HG03045 (cell line): ENCODE results near the gene TUBGCP2.
"Not testable (repeated sequence)": the region's sequence is repeated elsewhere in the genome, so short reads cannot be mapped to it uniquely, and the experiment has no call there.

Experiments
- ATAC-seq: cut with Tn5 transposase; IDR thresholded peaks from one replicate; pipeline ENCODE4 v1.9.1; 2021; ENCODE audit warnings: mild to moderate bottlenecking, moderate library complexity; ENCODE audit not compliant: unreplicated experiment

TUBGCP2 gene

GRCh38 chr10:133325440-133326222 lies 17.0 kb upstream of the TUBGCP2 start:
- no peak for ATAC-seq

DNA sequence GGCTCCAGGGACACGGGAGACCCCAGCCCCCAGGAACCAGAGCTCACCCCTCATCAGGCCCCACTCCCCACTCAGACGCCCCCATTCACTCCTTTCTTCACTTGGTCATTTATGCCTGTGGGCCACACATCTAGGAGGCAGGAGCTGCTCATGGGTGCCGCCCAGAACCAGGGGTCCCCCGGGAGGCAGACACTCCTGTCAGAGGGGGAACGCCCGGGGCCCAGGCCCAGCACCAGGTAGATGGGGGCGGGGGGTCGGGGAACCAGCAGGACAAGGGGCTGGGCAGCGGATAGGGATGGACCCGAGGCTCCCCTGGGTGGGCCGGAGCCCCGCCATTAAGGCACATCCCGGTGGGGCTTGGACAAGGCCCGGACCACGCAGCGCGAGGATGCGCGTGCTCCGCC lies 16.2 kb upstream of the TUBGCP2 start:
- ATAC-seq = no peak

DNA sequence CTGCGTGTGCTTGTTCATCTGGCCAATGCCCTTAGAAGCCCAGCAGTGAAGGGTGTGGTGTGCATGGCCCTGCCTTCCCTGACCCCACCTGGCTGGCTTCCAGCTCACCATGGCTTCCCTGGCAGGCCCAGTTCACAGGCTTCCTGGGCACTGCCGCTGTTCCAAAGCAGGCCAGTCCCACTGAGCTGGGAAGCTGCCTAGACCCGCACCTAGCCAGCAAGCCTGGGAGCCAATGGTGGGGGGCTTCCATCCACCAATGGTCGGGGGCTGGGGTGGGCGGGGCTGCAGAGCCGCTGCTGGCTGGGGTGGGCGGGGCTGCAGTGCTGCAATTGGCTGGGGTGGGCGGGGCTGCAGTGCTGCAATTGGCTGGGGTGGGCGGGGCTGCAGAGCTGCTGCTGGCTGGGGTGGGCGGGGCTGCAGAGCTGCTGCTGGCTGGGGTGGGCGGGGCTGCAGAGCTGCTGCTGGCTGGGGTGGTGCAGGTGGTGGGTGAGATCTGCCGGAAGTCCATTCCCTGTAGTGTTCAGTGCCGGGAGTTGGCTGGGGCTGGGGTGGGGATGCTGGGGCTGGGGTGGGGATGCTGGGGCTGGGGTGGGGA lies 15.6 kb upstream of the TUBGCP2 start:
- no peak for ATAC-seq

GRCh38 chr10:133322064-133322709 lies 13.5 kb upstream of the TUBGCP2 start:
- not testable (repeated sequence) for ATAC-seq

DNA sequence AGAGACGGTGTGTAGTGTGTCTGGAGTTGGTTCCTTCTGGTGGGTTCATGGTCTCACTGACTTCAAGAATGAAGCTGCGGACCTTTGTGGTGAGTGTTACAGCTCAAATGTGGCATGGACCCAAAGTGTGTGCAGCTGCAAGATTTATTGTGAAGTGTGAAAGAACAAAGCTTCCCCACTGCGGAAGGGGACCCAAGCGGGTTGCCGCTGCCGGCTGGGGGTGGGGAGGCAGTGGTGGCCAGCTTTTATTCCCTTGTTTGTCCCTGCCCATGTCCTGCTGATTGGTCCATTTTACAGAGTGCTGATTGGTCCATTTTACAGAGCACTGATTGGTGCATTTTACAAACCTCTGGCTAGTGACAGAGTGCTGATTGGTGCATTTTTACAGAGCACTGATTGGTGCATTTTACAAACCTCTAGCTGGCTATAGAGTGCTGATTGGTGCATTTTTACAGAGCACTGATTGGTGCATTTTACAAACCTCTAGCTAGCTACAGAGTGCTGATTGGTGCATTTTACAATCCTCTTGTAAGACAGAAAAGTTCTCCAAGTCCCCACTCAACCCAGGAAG lies 12.3 kb upstream of the TUBGCP2 start:
- not testable (repeated sequence) for ATAC-seq

- no peak for ATAC-seq
Measured at GRCh38 chr10:133318494-133319127, 9.9 kb upstream of the TUBGCP2 start.

GRCh38 chr10:133316732-133317131 lies 8.1 kb upstream of the TUBGCP2 start:
- no peak for ATAC-seq

GRCh38 chr10:133316266-133316665 lies 7.6 kb upstream of the TUBGCP2 start:
- ATAC-seq = no peak

GRCh38 chr10:133315847-133316246 lies 7.2 kb upstream of the TUBGCP2 start:
- no peak for ATAC-seq

DNA sequence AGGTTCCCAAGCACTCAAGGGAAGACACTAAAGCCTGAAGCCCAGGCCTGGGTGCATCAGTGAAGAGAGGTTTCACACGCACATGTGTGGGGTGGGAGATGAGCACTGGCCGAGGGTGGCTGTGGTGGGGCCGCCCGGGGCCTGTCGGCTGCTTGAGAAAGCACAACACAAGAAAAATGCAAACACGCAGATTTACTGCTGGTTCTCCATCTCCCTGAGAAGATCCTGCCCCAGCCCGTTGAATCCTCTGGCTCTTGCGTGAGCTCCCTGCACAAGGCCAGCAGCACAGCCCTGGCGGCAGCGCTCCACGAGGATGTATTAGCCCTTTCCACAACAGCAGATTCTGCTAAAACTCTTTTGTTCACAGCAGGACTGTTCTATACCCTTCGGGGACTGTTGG lies 6.2 kb upstream of the TUBGCP2 start:
- ATAC-seq = no peak

- no peak for ATAC-seq
Measured at GRCh38 chr10:133313192-133313591, 4.5 kb upstream of the TUBGCP2 start.

GRCh38 chr10:133312769-133313145 lies 4.1 kb upstream of the TUBGCP2 start:
- no peak for ATAC-seq

DNA sequence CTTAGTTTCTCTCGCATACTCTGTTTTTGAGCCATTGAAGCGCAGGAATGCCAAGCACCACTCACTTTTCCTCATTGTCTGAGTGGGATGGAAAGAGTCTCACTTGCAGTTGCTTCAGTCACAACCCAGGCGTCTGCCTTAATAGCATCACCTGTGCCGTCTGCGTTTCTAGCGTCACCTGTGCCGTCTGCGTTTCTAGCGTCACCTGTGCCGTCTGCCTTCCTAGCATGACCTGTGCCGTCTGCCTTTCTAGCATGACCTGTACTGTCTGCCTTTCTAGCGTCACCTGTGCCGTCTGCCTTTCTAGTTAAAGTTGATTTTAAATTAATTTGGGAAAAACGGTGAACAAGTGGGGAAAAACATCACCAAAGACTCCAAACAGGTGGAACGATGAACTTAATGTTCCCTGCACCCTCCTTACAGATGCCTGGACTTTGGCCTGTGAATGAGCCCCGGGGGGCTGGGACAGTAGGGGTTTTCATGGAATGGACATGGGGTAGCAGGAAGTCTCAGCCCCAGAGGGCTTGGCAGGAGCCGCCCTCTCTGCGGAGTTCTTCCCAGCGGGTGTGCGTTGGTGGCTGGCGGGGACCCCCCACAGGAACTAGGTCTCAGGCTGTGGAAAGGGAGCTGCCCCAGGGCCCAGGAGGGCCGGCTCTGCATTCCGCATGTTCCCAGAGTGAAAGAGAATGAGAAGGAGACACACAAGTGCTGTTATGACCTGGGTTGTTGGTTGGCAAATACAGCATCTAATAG lies 3.5 kb upstream of the TUBGCP2 start:
- ATAC-seq = no peak

DNA sequence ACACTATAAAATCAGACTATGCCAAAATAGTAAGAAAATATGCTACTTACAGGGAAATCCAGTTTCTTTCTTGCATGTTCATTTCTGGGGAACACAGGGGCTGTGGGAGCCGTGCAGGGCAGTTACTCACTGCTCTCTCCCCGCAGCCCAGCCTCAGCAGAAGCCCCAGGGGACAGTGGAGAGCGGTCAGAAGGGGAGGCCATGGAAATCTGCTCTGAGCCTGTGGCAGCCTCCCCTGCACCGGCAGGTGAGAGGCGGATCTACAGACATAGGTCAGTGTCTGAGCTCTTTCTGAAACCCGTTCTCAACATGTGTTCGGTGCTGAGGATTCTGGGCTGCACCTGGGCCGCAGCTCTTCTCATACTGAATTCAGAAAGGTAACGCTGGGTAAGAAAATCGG lies 2.9 kb upstream of the TUBGCP2 start:
- no peak for ATAC-seq

DNA sequence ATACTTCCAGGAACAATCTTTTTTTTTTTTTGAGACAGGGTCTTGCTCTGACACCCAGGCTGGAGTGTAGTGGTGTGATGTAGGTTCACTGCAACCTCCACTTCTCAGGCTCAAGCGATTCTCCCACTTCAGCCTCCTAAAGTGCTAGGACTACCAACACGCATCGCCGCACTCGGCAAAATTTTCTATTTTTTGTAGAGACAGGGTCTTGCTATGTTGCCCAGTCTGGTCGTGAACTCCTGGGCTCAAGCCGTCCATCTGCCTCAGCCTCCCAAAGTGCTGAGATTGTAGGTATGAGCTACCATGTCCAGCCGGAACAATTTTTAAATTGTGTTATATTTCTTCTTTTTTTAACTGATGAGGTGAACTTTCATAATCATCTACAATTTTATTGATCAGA lies 2.1 kb upstream of the TUBGCP2 start:
- ATAC-seq = no peak

- ATAC-seq = no peak
Measured at GRCh38 chr10:133310399-133310755, 1.7 kb upstream of the TUBGCP2 start.

GRCh38 chr10:133309720-133310398 lies 1.2 kb upstream of the TUBGCP2 start:
- ATAC-seq = no peak

DNA sequence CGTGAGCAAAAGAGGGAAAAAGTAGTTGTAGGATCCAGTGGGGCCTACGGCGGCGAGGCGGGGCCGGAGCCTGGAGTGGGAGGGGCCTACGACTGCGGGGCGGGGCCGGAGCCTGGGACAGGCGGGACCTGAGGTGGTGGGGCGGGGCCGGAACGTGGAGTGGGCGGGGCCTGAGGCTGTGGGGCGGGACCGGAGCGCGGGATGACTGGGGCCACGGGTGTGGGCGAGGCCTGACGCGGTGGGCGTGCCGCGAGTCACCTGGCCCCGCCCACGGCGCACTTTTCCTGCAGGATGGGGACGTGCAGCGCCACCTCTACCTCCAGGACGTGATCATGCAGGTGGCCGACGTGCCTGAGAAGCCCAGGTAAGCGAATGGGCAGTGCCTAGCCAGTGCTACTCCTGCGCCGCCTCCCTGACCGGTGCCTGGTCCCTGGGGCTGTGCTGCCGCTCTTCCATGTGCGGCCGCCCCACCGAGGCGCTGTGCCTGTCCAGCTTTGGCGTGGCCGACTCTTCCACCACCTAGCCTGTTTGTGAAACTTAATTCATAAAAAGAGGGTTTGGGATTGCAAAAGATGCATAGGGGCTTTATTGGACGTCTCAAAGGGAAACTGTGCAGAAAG lies 538 bp upstream of the TUBGCP2 start:
- ATAC-seq = peak; percentile 65

- ATAC-seq = peak; percentile 29
Measured at GRCh38 chr10:133307776-133308420, 774 bp downstream of the TUBGCP2 start.
